T-helper 17 cell (primary cell): Measurements from ENCODE around the gene HLA-DMA. TPM values are rescaled to one million over a fixed set of nuclear protein-coding genes. Genes with fewer than 3 reads are reported as not detected.

Experiments used
- ATAC-seq: fragments of 150-1000 bp; cut with Tn5 transposase; 2 replicates; pipeline ENCODE4 v1.10.0; 2021; ENCODE audit warnings: mild to moderate bottlenecking, moderate library complexity
- DNase-seq, 3 donors: peaks; one replicate each; pipeline versions ENCODE4 v3.0.0 to v3.0.0-alpha.2; 2020 to 2021
- H3K9me3 ChIP-seq: one replicate; pipeline ENCODE4 v1.7.0; 2013; ENCODE audit warnings: low read length, mild to moderate bottlenecking; ENCODE audit not compliant: control insufficient read depth, poor library complexity, severe bottlenecking
- H3K27ac Mint-ChIP-seq: one replicate; pipeline ENCODE4 v1.8.0; 2022; ENCODE audit warnings: mild to moderate bottlenecking, moderate library complexity, mixed read lengths
- H3K27me3 Mint-ChIP-seq: one replicate; pipeline ENCODE4 v1.8.0; 2022; ENCODE audit warnings: mixed read lengths
- H3K36me3 Mint-ChIP-seq: one replicate; pipeline ENCODE4 v1.8.0; 2022; ENCODE audit warnings: low read depth, mixed read lengths
- H3K4me1 Mint-ChIP-seq: one replicate; pipeline ENCODE4 v1.8.0; 2022; ENCODE audit warnings: mild to moderate bottlenecking, mixed read lengths
- H3K4me3 Mint-ChIP-seq: one replicate; pipeline ENCODE4 v1.8.0; 2022; ENCODE audit warnings: mild to moderate bottlenecking, moderate library complexity, mixed read lengths
- total RNA-seq, 4 donors: library from RNA in 2 of 4; stranded (reverse) in 2 of 4; gene quantifications; one replicate each; pipeline ENCODE4 v1.2.3 and lab custom pipeline; 2022 to 2026

HLA-DMA gene
- total RNA-seq, 2 donors from 2014 or later, result 20.9 to 23.4 TPM

DNA sequence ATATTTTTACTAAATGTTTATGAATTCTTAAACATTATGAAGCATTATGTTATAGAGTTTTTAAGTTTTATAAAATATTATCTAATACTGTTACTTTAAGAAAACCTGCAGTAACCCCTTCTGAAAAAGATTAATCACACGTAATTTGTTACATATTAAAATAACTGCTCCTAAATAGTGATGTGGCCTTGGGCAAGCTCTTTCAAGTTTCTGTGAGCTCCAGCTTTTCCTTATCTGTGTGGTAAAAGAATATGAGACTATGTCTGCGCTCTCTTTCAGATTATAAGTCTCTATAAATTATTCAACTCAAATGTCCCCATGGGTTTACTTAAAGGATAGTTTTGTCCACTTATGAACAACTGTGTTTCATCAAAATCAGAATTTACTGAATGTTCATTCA is 44.0 kb downstream of the HLA-DMA start:
- no peaks in the 10 kb centered on the region for H3K9me3 ChIP-seq
- Mint-ChIP-seq H3K27me3 (peaks cover 17% of the 10 kb centered on the region), H3K36me3 (peaks cover 3% of the 10 kb centered on the region), H3K27ac (no peak overlapping the region), H3K4me3 (no peak overlapping the region), H3K4me1 (peaks cover 3% of the 10 kb centered on the region)
- DNase-seq (no peak), ATAC-seq (no peak)

DNA sequence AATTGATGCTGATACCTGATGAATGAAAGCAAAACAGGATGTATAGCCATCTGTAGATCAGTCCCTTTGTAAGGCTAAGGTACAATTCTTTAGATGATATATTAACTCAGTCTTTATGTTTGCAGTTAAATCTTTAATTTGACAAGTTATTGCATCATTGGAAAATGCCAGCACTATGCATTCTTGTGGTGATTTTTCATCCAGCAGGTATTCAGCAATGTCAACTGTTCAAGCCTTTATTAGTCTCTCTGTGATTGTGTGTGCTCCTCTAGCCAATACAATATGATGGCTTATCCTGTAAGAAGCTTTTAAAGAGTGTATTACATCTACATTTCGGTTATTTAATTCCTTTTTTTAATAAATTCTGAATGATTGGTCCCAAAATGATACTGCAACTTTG is 46.4 kb downstream of the HLA-DMA start:
- Mint-ChIP-seq H3K4me3 (no peak overlapping the region), H3K27me3 (peaks cover 4% of the 10 kb centered on the region), H3K27ac (no peak overlapping the region), H3K4me1 (peaks cover 3% of the 10 kb centered on the region), H3K36me3 (peaks cover 2% of the 10 kb centered on the region)
- H3K9me3 ChIP-seq, result no peaks in the 10 kb centered on the region
- ATAC-seq, result no peak
- DNase-seq, result no peak

DNA sequence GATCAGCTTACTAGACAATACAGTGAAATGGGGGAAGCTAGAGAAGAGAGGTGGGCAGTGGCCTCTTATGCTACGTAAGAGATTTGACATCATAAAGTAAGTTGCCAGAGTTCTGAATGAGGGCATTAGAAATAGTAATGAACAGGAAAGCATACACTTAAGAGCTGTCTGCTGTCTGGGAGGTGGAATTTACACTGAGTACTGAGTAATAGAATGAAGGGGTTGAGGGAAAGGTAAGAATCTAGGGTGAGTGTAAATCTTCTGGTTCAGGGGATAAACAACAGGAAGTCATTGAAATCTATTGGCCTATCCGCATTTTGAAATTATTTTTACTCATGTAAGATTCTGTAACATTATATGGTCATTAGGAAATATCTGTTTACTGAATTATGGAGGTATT is 47.8 kb downstream of the HLA-DMA start:
- no peaks in the 10 kb centered on the region for H3K9me3 ChIP-seq
- no peak for ATAC-seq
- no peak overlapping the region for H3K4me3 Mint-ChIP-seq
- H3K4me1 Mint-ChIP-seq, result peaks cover 3% of the 10 kb centered on the region
- no peaks in the 10 kb centered on the region for H3K36me3 Mint-ChIP-seq
- no peak overlapping the region for H3K27ac Mint-ChIP-seq
- no peaks in the 10 kb centered on the region for H3K27me3 Mint-ChIP-seq
- DNase-seq, result no peak

DNA sequence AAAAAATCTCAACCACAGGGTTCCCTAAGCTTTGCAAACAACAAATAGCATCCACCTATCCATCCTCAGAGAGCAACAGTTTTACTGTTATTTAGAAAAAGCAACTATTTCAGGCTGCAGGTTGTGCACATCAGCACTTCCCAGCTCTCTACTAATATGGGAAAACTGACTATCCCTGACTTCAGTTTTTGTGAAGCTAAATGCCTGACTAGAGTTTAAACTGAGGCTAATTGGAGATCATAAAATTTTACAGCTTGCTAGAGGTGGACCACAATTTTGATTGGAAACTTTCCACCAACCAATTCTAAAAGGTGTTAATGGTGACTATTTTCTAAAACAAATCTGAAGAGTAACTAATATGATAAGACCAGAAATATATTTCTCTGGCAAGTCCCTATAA is 48.9 kb downstream of the HLA-DMA start:
- no peak for DNase-seq
- H3K4me1 Mint-ChIP-seq, result peaks cover 3% of the 10 kb centered on the region
- H3K36me3 Mint-ChIP-seq, result no peaks in the 10 kb centered on the region
- no peak for ATAC-seq
- no peak overlapping the region for H3K4me3 Mint-ChIP-seq
- H3K27ac Mint-ChIP-seq, result no peak overlapping the region
- H3K9me3 ChIP-seq, result no peaks in the 10 kb centered on the region
- H3K27me3 Mint-ChIP-seq, result no peaks in the 10 kb centered on the region

Other genes starting within 250 kb of the HLA-DMA start
- 1 to 10 TPM in 1 of 2 donors, under 1 TPM in 1; 0.70 to 3.4 TPM for gene HLA-DQA2, start 211.7 kb downstream of the HLA-DMA start, total RNA-seq
- gene HLA-DQB2, start 189.6 kb downstream of the HLA-DMA start, total RNA-seq, result 1 to 10 TPM; 1.1 to 8.3 TPM
- gene HLA-DOB, start 136.1 kb downstream of the HLA-DMA start, total RNA-seq, result 1 to 10 TPM; 2.3 to 6.6 TPM
- 100 to 1,000 TPM in 1 of 2 donors, 10 to 100 TPM in 1; 92.6 to 103 TPM for gene TAP2, start 114.4 kb downstream of the HLA-DMA start, total RNA-seq
- gene PSMB8, start 109.0 kb downstream of the HLA-DMA start, total RNA-seq, result 100 to 1,000 TPM; 131 to 139 TPM
- 100 to 1,000 TPM; 119 to 125 TPM for gene TAP1, start 99.4 kb downstream of the HLA-DMA start, total RNA-seq
- 100 to 1,000 TPM in 1 of 2 donors, 10 to 100 TPM in 1; 70.5 to 121 TPM for gene PSMB9, start 98.9 kb downstream of the HLA-DMA start, total RNA-seq
- 10 to 100 TPM; 11.1 to 23.3 TPM for gene HLA-DMB, start 12.1 kb downstream of the HLA-DMA start, total RNA-seq
- gene BRD2, start 15.5 kb upstream of the HLA-DMA start, total RNA-seq, result 100 to 1,000 TPM; 409 to 459 TPM
- 1 to 10 TPM; 2.6 to 5.1 TPM for gene HLA-DOA, start 56.5 kb upstream of the HLA-DMA start, total RNA-seq
- gene HLA-DPA1, start 120.6 kb upstream of the HLA-DMA start, total RNA-seq, result 10 to 100 TPM; 62.0 to 71.2 TPM
- gene HLA-DPB1, start 122.9 kb upstream of the HLA-DMA start, total RNA-seq, result 10 to 100 TPM; 67.7 to 77.4 TPM
- under 1 TPM; 0.52 to 0.89 TPM for gene COL11A2, start 239.4 kb upstream of the HLA-DMA start, total RNA-seq
- gene RXRB, start 247.6 kb upstream of the HLA-DMA start, total RNA-seq, result 10 to 100 TPM; 51.0 to 64.4 TPM
- 10 to 100 TPM; 22.4 to 25.8 TPM for gene SLC39A7, start 247.8 kb upstream of the HLA-DMA start, total RNA-seq